Epithelial cell of proximal tubule (primary cell): ENCODE results near the gene LRMDA. TPM values are rescaled to one million over a fixed set of nuclear protein-coding genes. Genes with fewer than 3 reads are reported as not detected.

Experiments used
- DNase-seq: peaks from one replicate; pipeline ENCODE4 v3.0.0-alpha.2; 2011; ENCODE audit warnings: low read depth
- H3K4me3 ChIP-seq: 2 replicates; pipeline ENCODE4 v1.5.1; 2011; ENCODE audit warnings: low read depth, mild to moderate bottlenecking, low read length
- CTCF ChIP-seq: conservative IDR thresholded peaks from 2 replicates; pipeline ENCODE4 v1.5.1; 2012; ENCODE audit warnings: low read depth, mild to moderate bottlenecking, low read length
- total RNA-seq: library from RNA; depleted of rRNA; stranded (reverse); fragments of >200 nt; gene quantifications from 2 replicates; pipeline ENCODE4 v1.2.3, GENCODE V29; 2015

The LRMDA gene
- total RNA-seq, 1 donor from 2014 or later: 0.75 TPM

- DNase-seq: no peak
- no peak for TF ChIP-seq CTCF
- H3K4me3 ChIP-seq: no peak overlapping the region
Observed at GRCh38 chr10:75525067-75525466, 93.6 kb downstream of the LRMDA start.

- no peak for DNase-seq
- no peak overlapping the region for H3K4me3 ChIP-seq
- TF ChIP-seq CTCF: no peak
Observed at GRCh38 chr10:75525646-75526045, 94.2 kb downstream of the LRMDA start.

GRCh38 chr10:75527542-75527941 is 96.1 kb downstream of the LRMDA start:
- TF ChIP-seq CTCF: no peak
- no peak for DNase-seq
- H3K4me3 ChIP-seq: no peak overlapping the region

GRCh38 chr10:75528392-75528791 is 97.0 kb downstream of the LRMDA start:
- no peak for TF ChIP-seq CTCF
- no peak for DNase-seq
- H3K4me3 ChIP-seq: no peak overlapping the region

- H3K4me3 ChIP-seq: no peak overlapping the region
- TF ChIP-seq CTCF: no peak
- peak; percentile 97 for DNase-seq
Observed at GRCh38 chr10:75530299-75530698, 98.9 kb downstream of the LRMDA start.

- TF ChIP-seq CTCF: no peak
- DNase-seq: no peak
- no peak overlapping the region for H3K4me3 ChIP-seq
Observed at GRCh38 chr10:75531571-75532031, 100.2 kb downstream of the LRMDA start.

- H3K4me3 ChIP-seq: no peak overlapping the region
- DNase-seq: peak; percentile 80
- no peak for TF ChIP-seq CTCF
Observed at GRCh38 chr10:75532253-75532924, 101.0 kb downstream of the LRMDA start.
